Medulla oblongata (tissue), 1 donor: ENCODE measurements around the gene TUBB8B.
"Not testable (repeated sequence)": the region's sequence is repeated elsewhere in the genome, so short reads cannot be mapped to it uniquely, and the experiment has no call there.

Experiments used
- DNase-seq: peaks from one replicate; pipeline ENCODE4 v3.0.0-alpha.2; 2015; ENCODE audit errors: extremely low spot score

The TUBB8B gene

DNA sequence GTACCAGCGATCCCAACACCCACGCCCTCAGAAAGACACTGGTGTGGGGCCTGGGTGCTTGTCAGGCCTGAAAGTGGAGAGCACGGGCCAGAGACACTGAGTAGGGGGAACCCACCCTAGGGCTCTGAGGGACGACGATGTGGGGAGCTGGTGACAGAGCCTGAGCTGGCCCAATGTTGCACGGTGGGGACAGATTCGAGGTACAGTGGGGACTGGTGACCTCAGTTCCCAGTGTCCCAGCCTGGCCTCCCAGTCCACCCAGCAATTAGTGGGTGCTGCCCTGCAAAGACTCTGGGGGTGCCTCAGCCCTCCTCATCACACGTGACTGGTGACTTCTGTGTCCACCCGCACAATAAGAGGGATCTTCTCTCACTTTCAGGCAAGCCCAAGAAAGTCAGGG is 36.6 kb downstream of the TUBB8B start:
- not testable (repeated sequence) for DNase-seq

DNA sequence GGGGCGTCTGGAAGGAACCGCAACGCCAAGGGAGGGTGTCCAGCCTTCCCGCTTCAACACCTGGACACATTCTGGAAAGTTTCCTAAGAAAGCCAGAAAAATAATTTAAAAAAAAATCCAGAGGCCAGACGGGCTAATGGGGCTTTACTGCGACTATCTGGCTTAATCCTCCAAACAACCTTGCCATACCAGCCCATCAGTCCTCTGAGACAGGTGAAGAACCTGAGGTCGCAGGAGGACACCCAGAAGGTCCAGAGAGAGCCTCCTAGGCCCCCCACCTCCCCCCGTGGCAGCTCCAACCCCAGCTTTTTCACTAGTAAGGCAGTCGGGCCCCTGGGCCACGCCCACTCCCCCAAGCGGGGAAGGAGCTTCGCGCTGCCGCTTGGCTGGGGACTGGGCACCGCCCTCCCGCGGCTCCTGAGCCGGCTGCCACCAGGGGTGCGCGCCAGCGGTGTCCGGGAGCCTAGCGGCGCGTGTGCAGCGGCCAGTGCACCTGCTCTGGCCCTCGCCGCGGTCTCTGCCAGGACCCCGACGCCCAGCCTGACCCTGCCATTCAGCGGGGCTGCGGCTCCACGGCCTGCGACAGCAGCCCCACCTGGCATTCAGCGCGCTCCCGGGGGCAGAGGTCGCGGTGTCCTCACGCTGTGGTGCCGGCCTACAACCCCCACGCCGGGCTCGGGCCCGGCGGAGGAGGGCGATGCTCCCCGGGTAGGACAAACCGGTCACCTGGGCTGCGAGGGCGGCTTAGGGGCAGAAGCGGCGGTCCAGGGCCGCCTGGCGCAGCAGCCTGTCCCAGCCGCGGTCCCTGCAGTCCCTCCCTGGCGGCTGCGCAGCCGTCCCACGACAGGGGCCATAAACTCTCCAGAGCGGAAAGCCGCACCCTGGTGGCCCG is 37.8 kb downstream of the TUBB8B start:
- DNase-seq, result not testable (repeated sequence)

DNA sequence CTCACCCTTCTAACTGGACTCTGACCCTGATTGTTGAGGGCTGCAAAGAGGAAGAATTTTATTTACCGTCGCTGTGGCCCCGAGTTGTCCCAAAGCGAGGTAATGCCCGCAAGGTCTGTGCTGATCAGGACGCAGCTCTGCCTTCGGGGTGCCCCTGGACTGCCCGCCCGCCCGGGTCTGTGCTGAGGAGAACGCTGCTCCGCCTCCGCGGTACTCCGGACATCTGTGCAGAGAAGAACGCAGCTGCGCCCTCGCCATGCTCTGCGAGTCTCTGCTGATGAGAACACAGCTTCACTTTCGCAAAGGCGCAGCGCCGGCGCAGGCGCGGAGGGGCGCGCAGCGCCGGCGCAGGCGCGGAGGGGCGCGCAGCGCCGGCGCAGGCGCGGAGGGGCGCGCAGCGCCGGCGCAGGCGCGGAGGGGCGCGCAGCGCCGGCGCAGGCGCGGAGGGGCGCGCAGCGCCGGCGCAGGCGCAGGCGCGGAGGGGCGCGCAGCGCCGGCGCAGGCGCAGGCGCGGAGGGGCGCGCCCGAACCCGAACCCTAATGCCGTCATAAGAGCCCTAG is 38.7 kb downstream of the TUBB8B start:
- DNase-seq, result not testable (repeated sequence)

DNA sequence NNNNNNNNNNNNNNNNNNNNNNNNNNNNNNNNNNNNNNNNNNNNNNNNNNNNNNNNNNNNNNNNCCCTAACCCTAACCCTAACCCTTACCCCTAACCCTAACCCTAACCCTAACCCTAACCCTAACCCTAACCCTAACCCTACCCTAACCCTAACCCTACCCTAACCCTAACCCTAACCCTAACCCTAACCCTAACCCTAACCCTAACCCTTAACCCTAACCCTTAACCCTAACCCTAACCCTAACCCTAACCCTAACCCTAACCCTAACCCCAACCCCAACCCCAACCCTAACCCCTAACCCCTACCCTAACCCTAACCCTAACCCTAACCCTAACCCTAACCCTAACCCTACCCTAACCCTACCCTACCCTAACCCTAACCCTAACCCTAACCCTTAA is 39.5 kb downstream of the TUBB8B start:
- not testable (repeated sequence) for DNase-seq
